Left renal pelvis (tissue), 4 donors: Measurements from ENCODE around the gene IGFL4. TPM values are rescaled to one million over a fixed set of nuclear protein-coding genes. Genes with fewer than 3 reads are reported as not detected.
A peak's percentile ranks its signal among the peaks of the same experiment; 100 is the strongest.

Source experiments
- DNase-seq, 4 donors: peaks; one replicate each; pipeline ENCODE4 v3.0.0-alpha.2; 2013; ENCODE audit warnings: low read depth in 4 of 4, low spot score in 3 of 4
- polyA plus RNA-seq, 4 donors: library from polyadenylated mRNA; unstranded; fragments of 120-200 nt; gene quantifications; one replicate each; pipeline ENCODE4 v1.2.1, GENCODE V29; 2013; ENCODE audit not compliant: insufficient read length in 4 of 4

The IGFL4 gene
- polyA plus RNA-seq, 4 donors, result 0.16 to 1.1 (median 0.48) TPM

- DNase-seq, result no peak
Observed at GRCh38 chr19:46022431-46023310, 18.1 kb downstream of the IGFL4 start, which contains the start of gene PGLYRP1. TSS of gene PGLYRP1 (minus strand) at chr19:46023053. CDS start at chr19:46023021, 32 bp downstream.

- no peak for DNase-seq
Observed at GRCh38 chr19:46022061-46022430, 18.8 kb downstream of the IGFL4 start.

- DNase-seq, result no peak
Observed at GRCh38 chr19:46021531-46022041, 19.2 kb downstream of the IGFL4 start.

- no peak for DNase-seq
Observed at GRCh38 chr19:46020819-46021125, 20.0 kb downstream of the IGFL4 start.

- no peak for DNase-seq
Observed at GRCh38 chr19:46019270-46019669, 21.5 kb downstream of the IGFL4 start.

GRCh38 chr19:46018729-46019251, 22.0 kb downstream of the IGFL4 start:
- no peak for DNase-seq

GRCh38 chr19:46017874-46018675, 22.7 kb downstream of the IGFL4 start:
- no peak for DNase-seq

- DNase-seq, result no peak
Observed at GRCh38 chr19:46017095-46017429, 23.7 kb downstream of the IGFL4 start.

GRCh38 chr19:46016426-46017094, 24.2 kb downstream of the IGFL4 start:
- DNase-seq, result peak in 1 of 4 donors; percentile 66

- no peak for DNase-seq
Observed at GRCh38 chr19:46015687-46016425, 24.9 kb downstream of the IGFL4 start.

GRCh38 chr19:46014941-46015686, 25.7 kb downstream of the IGFL4 start:
- DNase-seq, result no peak

- DNase-seq, result no peak
Observed at GRCh38 chr19:46014534-46014933, 26.3 kb downstream of the IGFL4 start.

- DNase-seq, result no peak
Observed at GRCh38 chr19:46009530-46010510, 31.0 kb downstream of the IGFL4 start.

GRCh38 chr19:46006411-46006810, 34.4 kb downstream of the IGFL4 start:
- DNase-seq, result no peak

GRCh38 chr19:46002678-46003275, 38.0 kb downstream of the IGFL4 start:
- no peak for DNase-seq

- no peak for DNase-seq
Observed at GRCh38 chr19:46000491-46001246, 40.1 kb downstream of the IGFL4 start.

GRCh38 chr19:45999653-46000121, 41.1 kb downstream of the IGFL4 start:
- no peak for DNase-seq
